Thyroid gland (tissue), 4 donors: ENCODE results near the gene SLAMF6.

ENCODE experiments used
- POLR2A ChIP-seq, 2 donors: fragments of 450-650 bp; IDR thresholded peaks; one replicate each; pipeline ENCODE4 v1.6.1; 2017; ENCODE audit warnings: antibody characterized with exemption in 2 of 2, mild to moderate bottlenecking in 2 of 2, moderate library complexity in 1 of 2
- TF ChIP-seq, protein P1 (sequence below), 6 experiments: fragments of 200-600 bp in 3 of 6; fragments of 450-650 bp in 3 of 6; sonication (generic) in 3 of 6; IDR thresholded peaks; one replicate each; pipeline ENCODE4 v1.5.1; 2016 to 2019; ENCODE audit warnings: antibody characterized with exemption in 6 of 6, mild to moderate bottlenecking in 2 of 6, inconsistent platforms in 1 of 6, moderate library complexity in 1 of 6

DNA sequence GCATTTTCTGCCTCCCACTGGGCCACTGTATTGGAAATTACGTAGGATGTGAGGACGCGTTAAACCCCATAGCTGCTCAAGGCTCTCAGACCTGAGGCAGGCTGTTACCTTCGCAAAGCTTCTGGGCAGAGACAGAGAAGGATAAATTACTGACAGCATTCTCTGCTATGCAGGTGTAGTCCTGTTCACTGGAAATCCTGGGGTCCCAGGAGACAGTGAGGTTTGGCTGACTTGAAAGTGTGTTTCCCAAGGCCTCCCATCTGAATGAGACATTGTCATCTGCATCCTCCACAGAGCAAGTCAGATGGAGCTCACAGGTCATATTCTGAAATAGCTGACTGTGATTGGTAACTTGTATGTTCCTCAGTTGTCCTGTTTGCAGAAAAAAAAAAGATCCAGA, 32.0 kb downstream of the SLAMF6 start:
- TF ChIP-seq, protein P1, sequence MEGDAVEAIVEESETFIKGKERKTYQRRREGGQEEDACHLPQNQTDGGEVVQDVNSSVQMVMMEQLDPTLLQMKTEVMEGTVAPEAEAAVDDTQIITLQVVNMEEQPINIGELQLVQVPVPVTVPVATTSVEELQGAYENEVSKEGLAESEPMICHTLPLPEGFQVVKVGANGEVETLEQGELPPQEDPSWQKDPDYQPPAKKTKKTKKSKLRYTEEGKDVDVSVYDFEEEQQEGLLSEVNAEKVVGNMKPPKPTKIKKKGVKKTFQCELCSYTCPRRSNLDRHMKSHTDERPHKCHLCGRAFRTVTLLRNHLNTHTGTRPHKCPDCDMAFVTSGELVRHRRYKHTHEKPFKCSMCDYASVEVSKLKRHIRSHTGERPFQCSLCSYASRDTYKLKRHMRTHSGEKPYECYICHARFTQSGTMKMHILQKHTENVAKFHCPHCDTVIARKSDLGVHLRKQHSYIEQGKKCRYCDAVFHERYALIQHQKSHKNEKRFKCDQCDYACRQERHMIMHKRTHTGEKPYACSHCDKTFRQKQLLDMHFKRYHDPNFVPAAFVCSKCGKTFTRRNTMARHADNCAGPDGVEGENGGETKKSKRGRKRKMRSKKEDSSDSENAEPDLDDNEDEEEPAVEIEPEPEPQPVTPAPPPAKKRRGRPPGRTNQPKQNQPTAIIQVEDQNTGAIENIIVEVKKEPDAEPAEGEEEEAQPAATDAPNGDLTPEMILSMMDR (IDR thresholded peaks at IDR 0.05): no peak
- no peak for TF ChIP-seq POLR2A (IDR thresholded peaks at IDR 0.05)
